Posterior cingulate gyrus (tissue), 11 donors: ENCODE results near the gene ZNF536.

Experiments
- DNase-seq, 10 donors: peaks; one replicate each; pipeline versions ENCODE4 v3.0.0 to v3.0.0-alpha.2; 2020 to 2021; ENCODE audit warnings: mixed read lengths in 3 of 10
- intact Hi-C: fragments of 100-400 bp; cut with DNase I; formaldehyde crosslinking; loops from one replicate; pipeline ENCODE4 v1.15.1; 2023

The ZNF536 gene

GRCh38 chr19:30567536-30568232, 195.5 kb downstream of the ZNF536 start:
- intact Hi-C loops, result no loop called here
- DNase-seq, result no peak

GRCh38 chr19:30570194-30570593, 198.0 kb downstream of the ZNF536 start:
- DNase-seq, result no peak
- intact Hi-C loops, result no loop called here

GRCh38 chr19:30577551-30578105, 205.4 kb downstream of the ZNF536 start:
- intact Hi-C loops, result no loop called here

GRCh38 chr19:30579419-30579818, 207.2 kb downstream of the ZNF536 start:
- no peak for DNase-seq
- intact Hi-C loops, result no loop called here

More at GRCh38 chr19:30577551-30578105, 205.4 kb downstream of the ZNF536 start:
- DNase-seq, result no peak

- peak in 1 of 10 donors; percentile 56 for DNase-seq
- intact Hi-C loops, result loop anchor here (10.0 kb wide), 1 partner anchor 64 kb away; no protein-coding TSS in a partner anchor
Measured at GRCh38 chr19:30580673-30581072, 208.5 kb downstream of the ZNF536 start.

GRCh38 chr19:30584090-30584489, 211.9 kb downstream of the ZNF536 start:
- intact Hi-C loops, result loop anchor here (10.0 kb wide), 1 partner anchor 61 kb away; no protein-coding TSS in a partner anchor

GRCh38 chr19:30587869-30588268, 215.7 kb downstream of the ZNF536 start:
- DNase-seq, result peak in 3 of 10 donors; percentile 43 to 91 (median 44)
- intact Hi-C loops, result loop anchor here (10.0 kb wide), 1 partner anchor 57 kb away; no protein-coding TSS in a partner anchor

More at GRCh38 chr19:30584090-30584489, 211.9 kb downstream of the ZNF536 start:
- DNase-seq, result peak in 1 of 10 donors; percentile 31

GRCh38 chr19:30590596-30591229, 218.5 kb downstream of the ZNF536 start:
- intact Hi-C loops, result no loop called here
- peak in 6 of 10 donors; percentile 42 to 90 (median 64) for DNase-seq

GRCh38 chr19:30593356-30593755, 221.2 kb downstream of the ZNF536 start:
- DNase-seq, result peak in 3 of 10 donors; percentile 23 to 50 (median 36)
- intact Hi-C loops, result no loop called here

- no peak for DNase-seq
- intact Hi-C loops, result no loop called here
Measured at GRCh38 chr19:30593975-30594745, 222.0 kb downstream of the ZNF536 start.

- no peak for DNase-seq
- intact Hi-C loops, result no loop called here
Measured at GRCh38 chr19:30596268-30596667, 224.1 kb downstream of the ZNF536 start.

- DNase-seq, result no peak
- intact Hi-C loops, result no loop called here
Measured at GRCh38 chr19:30596813-30597399, 224.7 kb downstream of the ZNF536 start.

GRCh38 chr19:30598688-30599087, 226.5 kb downstream of the ZNF536 start:
- intact Hi-C loops, result no loop called here
- no peak for DNase-seq

GRCh38 chr19:30602661-30603350, 230.6 kb downstream of the ZNF536 start:
- no peak for DNase-seq
- intact Hi-C loops, result no loop called here

- intact Hi-C loops, result no loop called here
- no peak for DNase-seq
Measured at GRCh38 chr19:30604657-30605056, 232.5 kb downstream of the ZNF536 start.

- intact Hi-C loops, result no loop called here
- DNase-seq, result no peak
Measured at GRCh38 chr19:30605333-30605732, 233.1 kb downstream of the ZNF536 start.

GRCh38 chr19:30606114-30607050, 234.2 kb downstream of the ZNF536 start:
- DNase-seq, result no peak

More at GRCh38 chr19:30606114-30607050, 234.2 kb downstream of the ZNF536 start:
- intact Hi-C loops, result no loop called here
